T-helper 2 cell treated with Interferon-gamma antibody and Interleukin-4, amounts not matched to agents 100 ng/mL and 5 ng/mL, for 36 hours (primary cell): ENCODE data around the gene SLC12A7. TPM values are rescaled to one million over a fixed set of nuclear protein-coding genes. Genes with fewer than 3 reads are reported as not detected.
"Not testable (repeated sequence)": the region's sequence is repeated elsewhere in the genome, so short reads cannot be mapped to it uniquely, and the experiment has no call there.

Experiments
- intact Hi-C: fragments of 100-400 bp; cut with micrococcal nuclease; formaldehyde crosslinking; loops from one replicate; pipeline ENCODE4 v1.15.1; 2023
- total RNA-seq: library from RNA; stranded (reverse); gene quantifications from 2 replicates; pipeline ENCODE4 v1.2.3, GENCODE V29; 2022

Gene SLC12A7
- total RNA-seq, 1 donor from 2014 or later = 107 TPM

DNA sequence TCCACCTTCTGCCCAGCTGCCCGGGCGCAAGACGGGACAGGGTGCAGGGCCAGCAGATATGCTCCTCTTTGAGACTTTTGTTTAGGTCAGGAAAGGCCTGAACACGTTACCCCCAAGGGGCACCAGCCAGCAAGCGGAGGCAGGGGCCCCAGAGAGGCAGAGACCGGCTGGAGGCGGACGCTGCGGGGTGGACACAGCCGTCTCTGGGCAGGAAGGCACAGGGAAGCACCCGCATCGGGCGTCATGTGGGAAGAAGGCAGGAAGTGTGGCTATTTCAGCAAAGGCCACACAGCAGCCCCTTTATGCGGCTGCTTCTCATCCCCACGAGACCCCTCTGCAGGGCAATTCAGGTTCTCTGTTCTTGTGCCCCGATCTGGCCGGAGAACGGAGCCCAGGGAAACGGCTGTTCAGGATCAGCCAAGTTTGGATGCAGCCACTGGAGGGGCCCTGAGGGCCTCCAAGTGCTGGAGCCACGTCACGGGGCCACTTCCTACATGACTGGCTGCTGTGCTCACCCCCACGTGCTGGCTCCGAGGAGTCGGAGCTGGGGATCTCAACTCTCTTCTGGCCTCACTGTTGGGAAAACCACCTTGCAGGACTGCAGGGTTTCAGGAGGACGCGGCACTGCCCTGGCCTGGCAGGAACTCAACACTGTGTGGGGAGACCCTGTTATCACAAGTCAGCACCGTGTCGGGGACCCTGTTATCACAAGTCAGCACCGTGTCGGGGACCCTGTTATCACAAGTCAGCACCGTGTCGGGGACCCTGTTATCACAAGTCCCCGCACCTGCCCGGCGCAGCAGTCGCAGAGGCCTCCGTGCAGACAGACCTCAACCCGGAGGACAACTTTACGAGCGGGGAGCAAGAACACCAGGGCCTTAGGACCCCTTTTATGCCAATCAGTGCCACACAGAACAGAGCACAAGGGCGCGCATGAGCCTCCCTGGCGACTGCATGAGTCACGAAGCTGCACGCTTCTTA is 44.4 kb downstream of the SLC12A7 start:
- intact Hi-C loops = no loop called here

DNA sequence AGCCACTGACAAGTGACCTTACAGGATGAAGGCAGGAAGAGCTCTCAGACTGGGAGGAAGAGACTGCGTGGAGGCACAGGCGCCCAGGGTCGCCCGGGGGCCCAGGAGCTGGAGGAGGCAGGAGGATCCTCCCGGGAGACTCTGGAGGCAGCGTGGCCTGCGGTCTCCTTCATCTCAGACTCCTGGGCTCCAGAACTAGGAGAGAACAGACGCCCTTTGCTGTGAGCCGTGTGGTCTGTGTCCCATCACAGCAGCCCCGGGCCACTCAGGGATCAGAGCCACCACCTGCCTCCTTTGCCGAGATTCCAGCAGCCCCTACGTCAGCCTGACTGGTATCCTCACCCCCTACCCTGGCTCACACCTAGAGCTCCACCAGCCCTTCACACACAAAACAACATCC is 45.2 kb downstream of the SLC12A7 start:
- intact Hi-C loops = no loop called here

DNA sequence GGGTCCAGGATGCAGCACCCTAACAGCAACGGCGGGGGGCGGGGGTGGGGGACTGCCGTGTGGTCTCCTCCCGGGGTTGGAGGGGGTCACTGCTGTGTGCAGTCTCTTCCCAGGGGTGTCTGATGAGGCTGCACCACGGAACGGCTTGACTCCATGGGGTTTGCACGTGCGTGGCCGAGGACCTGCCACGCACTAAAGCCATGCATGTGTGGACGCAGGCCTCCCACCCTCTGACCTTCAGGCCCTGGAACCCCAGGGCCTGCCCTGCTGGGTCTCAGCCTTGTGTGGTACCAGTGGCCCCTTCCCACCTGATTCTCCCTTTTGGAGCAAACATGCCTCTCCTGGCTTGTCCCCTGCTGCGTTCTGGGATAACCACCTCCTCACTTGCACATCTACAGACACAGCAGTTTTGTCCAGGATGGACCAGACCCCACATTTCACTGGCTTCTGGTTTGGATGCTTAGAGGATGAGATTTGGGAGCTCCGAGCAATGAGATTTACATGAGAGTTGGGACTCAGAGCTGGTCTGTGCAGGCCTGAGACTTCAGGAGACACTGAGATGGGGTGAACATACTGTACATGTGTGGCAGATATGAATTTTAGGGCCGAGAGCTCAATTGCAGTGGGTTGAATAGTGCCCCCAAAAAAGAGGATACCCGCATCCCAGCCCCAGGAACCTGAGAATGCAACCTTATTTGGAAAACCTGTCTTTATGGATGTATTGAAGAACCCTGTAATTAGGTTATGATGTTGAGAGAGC is 45.8 kb downstream of the SLC12A7 start:
- intact Hi-C loops = no loop called here

DNA sequence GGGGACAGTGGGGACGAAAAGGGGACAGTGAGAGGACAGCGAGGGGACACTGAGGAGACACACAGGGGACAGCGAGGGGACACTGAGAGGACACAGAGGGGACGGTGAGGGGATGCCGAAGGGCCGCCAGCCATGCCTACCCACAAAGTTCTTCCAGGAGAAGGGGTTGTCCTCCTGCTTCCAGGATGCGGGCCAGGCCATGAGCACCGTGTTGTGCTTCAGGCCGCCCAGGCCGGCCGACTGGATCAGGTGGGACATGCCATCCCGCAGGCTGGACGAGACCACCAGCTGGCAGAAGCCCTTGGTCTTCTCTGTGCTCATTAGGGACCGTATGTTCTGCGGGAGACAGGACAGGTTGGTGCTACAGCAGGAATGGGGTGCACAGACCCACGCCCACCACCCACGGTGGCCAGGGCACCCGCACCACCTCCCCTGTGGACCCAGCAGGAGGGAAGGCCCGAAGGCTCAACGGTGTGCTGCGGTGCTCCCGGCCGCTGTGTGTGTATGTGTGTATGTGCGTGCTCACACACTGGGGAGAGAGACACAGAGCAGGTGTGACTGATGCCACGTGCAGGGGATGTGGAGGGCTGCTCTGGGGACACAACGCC is 46.6 kb downstream of the SLC12A7 start:
- intact Hi-C loops = no loop called here

DNA sequence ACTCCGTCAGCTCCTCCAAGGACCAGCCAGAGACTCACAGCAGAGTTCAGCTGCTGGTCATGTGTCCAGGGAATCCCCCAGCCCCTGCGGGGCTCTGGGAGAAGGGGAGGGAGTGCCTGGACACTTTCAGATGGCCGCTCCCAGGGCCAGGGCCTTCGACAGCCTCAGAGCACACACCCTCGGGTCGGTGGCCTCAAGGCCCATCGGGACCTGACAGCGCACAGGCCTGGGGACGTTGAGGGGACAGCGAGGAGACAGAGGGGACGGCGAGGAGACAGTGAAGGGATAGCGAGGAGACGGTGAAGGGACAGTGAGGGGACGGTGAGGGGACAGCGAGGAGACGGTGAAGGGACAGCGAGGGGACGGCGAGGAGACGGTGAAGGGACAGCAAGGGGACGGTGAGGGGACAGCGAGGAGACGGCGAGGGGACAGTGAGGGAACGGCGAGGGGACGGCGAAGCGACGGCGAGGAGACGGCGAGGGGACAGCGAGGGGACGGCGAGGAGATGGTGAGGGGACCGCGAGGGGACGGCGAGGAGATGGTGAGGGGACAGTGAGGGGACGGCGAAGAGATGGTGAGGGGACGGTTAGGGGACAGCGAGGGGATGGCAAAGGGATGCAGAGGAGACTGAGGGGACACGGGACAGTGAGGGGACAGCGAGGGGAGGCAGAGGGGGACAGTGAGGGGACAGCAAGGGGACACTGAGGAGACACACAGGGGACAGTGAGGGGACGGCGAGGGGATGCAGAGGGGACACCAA is 47.3 kb downstream of the SLC12A7 start:
- intact Hi-C loops = no loop called here

DNA sequence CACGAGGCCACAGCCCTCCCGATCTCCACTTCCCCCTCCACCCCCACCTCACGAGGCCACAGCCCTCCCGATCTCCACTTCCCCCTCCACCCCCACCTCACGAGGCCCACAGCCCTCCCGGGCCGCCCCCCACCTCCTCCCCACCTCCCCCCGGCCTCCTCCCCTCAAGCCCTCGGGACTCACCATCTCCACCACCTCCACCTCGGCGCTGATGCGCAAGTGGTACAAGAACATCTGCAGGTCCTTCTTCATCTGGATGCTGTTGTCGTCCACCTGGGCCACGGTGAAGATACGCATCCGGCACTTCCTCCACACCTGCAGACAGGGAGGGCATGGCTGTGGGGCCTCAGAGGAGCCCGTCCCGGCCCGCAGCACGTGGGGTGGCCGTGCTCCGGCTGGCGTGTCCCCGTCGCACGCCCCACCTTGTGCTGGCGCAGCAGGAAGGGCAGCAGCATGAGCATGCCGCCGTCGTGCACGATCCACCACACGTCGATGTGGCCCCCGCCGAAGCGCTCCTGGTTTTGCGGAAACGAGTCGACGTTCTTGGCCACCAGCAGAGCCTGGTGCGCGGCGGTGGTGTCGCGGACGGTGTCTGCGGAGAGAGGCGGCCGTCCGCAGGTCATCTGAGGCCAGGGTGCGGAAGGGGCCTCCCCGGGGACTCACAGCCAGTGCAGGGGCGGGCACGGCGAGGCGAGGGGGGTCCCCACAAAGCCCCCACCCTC is 48.0 kb downstream of the SLC12A7 start:
- intact Hi-C loops = no loop called here

DNA sequence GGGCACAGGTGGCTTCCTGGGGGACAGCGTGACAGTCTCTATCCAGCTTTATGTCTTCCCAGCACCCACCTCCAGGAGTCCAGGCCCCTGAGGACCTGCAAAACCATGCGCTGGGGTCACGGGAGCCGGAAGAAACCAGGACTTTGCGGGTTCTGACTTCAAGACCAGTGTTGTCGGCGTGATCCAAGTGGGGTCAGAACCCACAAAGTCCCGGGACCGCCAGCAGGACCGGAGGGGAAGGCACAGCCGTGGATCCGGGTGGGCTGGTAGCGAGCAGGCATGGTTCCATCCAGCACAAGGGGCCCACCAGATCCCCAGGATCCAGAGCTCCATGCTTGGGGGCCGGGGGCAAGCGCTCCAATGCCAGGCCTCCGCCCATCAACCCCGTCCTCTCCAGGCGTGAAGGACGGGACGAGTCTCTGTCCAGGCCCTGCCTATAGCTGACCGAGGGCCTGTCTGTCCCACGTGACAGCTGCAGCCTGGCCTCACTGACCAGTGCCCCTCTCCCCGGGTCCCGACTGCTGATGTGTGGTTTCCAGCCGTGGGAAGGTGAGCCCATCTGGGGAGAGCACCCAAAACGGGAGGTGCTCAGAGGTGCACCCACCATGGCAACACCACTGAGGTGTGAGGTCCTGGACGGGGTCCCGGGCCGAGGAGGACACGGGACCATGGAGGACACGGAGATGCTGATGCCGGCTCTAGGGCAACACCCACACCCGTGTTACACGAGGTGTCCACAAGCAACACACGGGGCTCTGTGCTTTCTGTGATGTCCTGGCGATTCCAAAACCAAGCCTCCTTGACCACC is 48.9 kb downstream of the SLC12A7 start:
- intact Hi-C loops = no loop called here

DNA sequence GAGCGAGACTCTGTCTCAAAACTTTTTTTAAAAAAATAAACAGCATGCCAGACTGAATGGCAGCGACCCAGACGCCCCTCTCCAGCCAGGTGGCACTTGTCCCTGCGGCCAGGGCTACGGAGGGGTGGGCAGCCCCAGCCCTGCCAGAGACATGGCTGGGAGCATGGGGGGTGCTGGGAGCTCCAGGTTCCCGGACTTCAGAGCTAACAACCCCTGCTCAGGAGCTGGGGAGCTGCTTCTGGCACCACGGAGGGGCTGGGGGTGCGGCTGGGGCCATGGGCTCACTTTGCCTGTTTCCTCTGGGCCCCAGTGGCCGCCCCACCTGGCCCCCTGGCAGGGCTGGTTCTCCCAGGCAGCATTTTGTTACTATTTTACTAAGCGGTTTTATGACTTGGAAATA is 49.9 kb downstream of the SLC12A7 start:
- intact Hi-C loops = no loop called here

DNA sequence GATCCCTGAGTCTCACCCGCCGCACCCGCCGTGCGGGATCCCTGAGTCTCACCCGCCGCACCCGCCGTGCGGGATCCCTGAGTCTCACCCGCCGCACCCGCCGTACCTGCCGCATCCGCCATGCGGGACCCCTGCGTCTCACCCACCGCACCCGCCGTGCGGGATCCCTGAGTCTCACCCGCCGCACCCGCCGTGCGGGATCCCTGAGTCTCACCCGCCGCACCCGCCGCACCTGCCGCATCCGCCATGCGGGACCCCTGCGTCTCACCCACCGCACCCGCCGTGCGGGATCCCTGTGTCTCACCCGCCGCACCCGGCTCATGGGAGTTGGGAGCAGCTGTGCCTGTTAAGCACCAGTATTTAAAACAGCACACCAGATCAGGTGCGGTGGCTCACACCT is 50.6 kb downstream of the SLC12A7 start:
- intact Hi-C loops = not testable (repeated sequence)

DNA sequence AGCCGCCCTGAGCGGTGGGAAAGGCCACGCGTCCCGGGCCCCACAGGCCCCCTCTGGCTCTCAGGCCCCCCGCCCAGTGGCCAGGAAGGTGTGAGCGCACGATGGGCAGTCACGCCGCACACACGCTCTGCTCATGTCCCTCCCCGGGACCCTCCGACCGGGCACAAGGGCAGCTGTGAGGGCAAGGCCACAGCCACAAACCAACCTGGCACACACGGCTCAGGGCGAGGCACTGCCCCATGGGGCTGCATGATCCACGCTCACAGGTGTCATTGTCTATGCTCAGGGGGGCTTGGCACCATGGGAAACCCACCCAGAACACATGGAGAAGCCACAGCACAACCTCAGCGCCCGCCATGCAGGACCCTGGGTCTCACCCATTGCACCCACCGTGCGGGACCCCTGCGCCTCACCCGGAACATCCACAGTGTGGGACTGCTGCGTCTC is 51.3 kb downstream of the SLC12A7 start:
- intact Hi-C loops = no loop called here

DNA sequence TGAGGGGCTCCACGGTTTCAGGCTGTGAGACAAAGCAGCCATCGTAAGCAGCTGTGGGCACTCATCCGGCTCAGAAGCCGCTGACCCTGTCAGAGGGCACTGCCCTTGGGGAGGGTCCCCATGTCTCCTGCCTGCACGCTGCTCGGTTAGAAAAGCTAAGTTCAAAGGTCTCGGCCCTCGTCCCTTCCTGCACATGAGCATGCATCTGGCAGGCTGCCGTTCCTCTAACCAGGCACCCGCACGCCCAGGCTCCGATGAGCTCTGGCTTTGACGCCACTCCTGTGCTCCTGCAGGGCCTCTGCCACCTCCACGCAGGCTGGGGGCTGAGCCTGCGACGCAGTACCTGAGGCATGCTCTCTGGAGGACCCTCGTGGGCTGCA is 52.0 kb downstream of the SLC12A7 start:
- intact Hi-C loops = no loop called here

DNA sequence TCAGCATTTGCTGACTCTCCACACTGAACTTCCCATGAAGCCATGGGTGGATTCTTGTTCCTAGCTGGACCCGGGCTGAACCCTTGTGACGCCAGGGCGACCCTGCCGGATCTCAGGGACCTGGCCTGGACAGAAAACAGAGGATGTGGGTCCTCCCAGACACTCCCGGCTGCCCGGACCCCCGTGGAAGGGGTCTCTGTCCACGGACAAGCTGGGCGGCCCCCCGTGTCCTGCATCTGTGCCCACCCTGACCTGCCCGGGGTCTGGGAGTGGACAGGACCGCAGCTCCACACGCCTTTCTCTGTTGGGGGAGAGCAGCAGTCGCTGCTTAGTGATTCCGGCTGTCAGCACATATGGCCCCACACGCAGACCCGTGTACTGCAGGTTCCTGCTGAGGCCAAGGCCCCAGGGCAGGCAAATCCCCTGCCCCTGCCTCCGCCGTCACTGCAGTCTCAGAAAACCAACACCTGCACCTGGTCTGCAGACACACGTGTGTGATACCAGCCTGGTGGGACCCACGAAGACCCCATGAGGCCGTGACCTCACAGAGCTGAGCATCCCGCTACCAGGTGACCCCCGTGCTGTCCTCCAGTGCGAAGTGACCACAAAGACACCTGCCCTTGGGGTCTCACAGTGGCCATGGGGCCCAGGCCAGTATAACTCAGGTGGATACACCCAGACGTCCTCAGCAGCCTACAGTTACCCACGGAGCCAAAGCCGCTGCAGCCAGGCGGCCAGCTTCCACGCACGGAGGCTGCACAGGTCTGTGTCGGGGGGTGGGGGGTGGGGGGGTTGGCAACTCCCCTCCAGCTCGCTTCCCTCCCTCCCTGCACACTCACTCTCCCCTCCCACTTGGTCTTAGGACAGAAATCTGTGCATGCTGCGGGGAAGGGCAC is 52.6 kb downstream of the SLC12A7 start:
- intact Hi-C loops = no loop called here

DNA sequence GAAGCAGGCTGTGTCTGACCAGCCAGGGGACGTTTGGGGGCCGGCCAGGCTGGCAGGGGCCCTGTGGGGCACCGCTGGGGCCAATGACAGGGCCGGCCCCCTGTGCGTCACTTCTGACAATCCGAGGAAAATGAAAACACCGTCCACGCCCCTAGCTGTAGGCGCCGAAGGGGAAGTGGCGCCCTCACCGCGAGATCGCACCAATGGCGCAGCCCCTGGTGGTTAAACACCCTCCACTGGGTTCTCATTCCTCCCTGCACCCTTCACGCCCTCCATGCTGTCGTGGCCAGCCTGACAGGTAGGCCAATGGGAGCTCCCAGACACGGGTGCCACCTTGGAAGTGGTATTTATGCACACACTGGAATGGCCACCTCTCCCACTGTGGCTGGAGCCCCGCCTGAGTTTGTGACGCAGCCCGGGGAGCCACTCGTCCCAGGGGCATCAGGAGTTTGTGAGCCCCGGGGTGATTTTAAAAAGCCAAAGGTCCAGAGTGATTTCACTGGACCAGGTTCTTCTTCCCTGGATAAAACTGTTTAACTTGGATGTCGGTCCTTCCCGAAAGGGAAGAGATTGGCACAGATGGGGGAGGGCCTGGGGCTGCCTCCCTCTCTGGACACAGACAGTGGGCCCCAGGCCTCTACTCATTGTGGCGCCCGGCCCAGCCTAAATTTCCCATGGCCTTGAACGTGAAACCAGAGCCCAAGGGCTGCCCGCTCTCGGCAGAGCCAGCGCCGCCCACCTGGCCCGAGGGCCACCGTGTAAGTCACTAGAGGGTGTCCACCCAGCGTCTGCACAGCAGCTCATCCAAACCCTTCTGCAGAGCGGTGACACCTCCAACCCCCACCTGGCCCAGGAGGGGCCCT is 53.5 kb downstream of the SLC12A7 start:
- intact Hi-C loops = no loop called here

DNA sequence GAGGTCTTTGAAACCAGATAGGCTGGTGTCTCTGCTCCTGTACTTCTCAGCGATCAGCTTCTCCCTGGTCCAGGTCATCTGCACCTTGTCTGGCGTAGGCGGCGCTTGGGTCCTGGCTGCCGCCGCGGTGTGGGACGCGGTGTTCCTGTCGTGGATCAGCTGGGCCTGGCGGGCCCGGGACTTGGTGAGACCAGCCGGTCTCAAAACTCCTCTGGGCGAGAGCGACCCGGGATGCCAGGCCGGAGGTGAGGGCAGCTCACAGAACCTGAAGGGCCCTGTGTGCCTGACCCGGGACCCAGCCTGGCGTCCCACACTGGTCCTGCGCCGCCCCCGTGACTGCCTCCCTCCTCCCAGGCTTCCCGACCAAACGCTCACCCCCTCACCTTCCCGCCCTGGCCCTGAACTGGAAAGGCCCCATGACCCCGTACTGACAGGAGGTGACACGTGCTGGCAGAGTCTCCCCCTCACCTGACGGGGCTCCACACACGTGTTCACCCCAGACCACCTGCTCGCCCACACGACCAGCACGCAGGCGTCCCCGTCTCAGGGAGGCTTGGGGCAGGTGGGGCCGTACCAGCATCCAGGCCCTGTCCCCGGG is 54.3 kb downstream of the SLC12A7 start:
- intact Hi-C loops = no loop called here

DNA sequence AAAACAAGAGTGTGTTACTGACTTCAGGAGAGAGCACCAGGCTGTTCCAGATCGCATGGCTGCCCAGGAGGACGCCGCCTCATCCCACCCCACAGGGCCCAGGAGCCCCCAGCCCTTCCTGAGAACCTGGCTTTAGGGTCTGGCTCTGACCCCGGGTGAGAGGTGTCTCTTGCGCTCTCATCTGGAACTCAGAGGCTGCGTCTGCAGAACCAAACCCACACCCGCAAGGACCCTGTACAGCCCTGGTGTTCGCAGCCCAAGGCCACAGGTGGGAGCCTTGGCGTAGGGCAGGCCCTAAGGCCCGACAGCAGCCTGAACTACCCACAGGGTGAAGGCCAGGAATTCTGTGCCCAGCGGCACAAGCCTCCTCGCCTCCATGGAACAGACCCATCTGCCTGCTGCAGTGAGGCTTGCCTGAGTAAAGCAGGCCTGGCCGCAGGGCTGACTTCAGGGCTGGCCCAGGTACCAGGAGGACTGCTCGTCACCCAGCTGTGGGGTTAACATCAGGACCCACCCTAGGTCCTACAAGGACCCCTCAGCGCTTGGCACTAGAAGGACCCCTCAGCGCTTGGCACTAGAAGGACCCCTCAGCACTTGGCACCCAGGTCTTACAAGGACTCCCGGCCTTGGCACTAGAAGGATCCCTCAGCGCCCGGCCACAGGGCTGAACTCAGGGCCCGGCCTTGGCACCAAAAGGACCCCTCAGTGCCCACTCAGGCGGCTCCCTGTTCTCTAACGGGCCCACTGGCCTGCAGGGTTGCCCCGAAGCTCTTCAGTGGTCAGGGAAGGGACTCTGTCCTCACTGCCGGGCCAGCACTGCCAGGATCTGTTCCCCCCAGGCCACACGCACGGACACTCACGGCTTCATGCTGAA is 55.0 kb downstream of the SLC12A7 start:
- intact Hi-C loops = no loop called here

DNA sequence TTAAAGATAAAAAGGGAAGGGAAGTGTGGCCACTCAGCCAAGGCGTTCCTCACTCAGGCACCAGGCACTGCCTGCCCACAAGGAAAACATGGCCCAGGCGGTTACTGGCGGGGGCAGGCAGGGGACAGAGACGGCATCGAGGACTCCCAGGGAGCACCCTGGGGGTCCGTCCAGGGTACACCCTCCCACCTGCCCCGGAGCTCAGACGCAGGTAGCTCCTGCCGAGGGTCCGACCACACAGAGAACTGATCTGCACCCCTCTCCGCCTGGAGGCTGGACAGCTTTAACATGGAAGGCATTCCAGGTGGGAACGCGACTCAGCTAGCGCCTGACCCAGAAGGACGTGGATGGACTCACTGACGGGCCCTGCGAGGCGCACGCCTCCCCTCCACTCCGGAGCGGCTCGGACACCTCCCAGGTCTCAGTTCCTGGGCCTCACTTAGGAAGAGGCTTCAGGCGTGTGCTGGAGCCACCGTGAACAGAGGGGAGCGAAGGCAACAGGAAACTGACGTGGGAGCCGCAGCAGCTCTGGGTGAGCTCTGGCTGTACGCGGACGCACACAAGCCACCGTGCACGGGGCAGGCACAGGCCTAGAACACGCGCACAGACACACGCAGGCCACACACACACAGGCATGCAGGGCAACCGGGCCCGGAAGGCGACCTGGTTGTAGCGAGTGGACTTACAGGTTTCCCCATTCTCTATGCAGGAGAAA is 55.8 kb downstream of the SLC12A7 start:
- intact Hi-C loops = no loop called here
